Measurements from ENCODE around the gene CADM4.
A peak's percentile ranks its signal among the peaks of the same experiment; 100 is the strongest.

The CADM4 gene

GRCh38 chr19:43578787-43579186 is 60.9 kb downstream of the CADM4 start:
- no peak for DNase-seq

- no peak for DNase-seq
These were observed 63.4 kb downstream of the CADM4 start for GRCh38 chr19:43575955-43576878.

GRCh38 chr19:43575156-43575950 is 64.3 kb downstream of the CADM4 start, which contains the start of the genes PINLYP and XRCC1:
Gene PINLYP (plus strand): TSS chr19:43575801. CDS start chr19:43577192, 1,391 bp downstream.
Gene XRCC1 (minus strand): TSS chr19:43575527. CDS start chr19:43575458, 69 bp downstream.
- DNase-seq = peak; percentile 97

GRCh38 chr19:43574424-43575155 is 65.1 kb downstream of the CADM4 start:
- DNase-seq = no peak

Data from activated CD4-positive, alpha-beta T cell treated with anti-CD3 and anti-CD28 coated beads, Interleukin-2, amount 50 U/mL, for 1 hour (primary cell).